ENCODE results near the gene PAK4. TPM values are rescaled to one million over a fixed set of nuclear protein-coding genes. Genes with fewer than 3 reads are reported as not detected.

Gene PAK4
- total RNA-seq, 2 experiments from 2014 or later, result 2.7 to 6.3 TPM

- Histone ChIP-seq H3K27ac (ENCODE audit: low read depth in 1 of 2, low read length in 2 of 2) (no peak overlapping the region), H3K36me3 (ENCODE audit: insufficient read depth, low read length) (no peaks in the 10 kb centered on the region), H3K4me3 (ENCODE audit: low read length) (no peak overlapping the region), H3K9me3 (ENCODE audit: control insufficient read depth in 1 of 2, insufficient read depth in 1 of 2, low read length in 2 of 2) (no peaks in the 10 kb centered on the region), H3K27me3 (ENCODE audit: control insufficient read depth in 1 of 2, insufficient read depth in 2 of 2, low read length in 2 of 2) (no peaks in the 10 kb centered on the region), H3K4me1 (ENCODE audit: insufficient read depth, low read length) (no peaks in the 10 kb centered on the region)
- H3K4me1 Mint-ChIP-seq (ENCODE audit: low read depth), result peaks cover 10% of the 10 kb centered on the region
- POLR2A ChIA-PET, result no interaction called here
- ATAC-seq (ENCODE audit: poor library complexity), result no peak
- intact Hi-C loops (cut with DNase I, micrococcal nuclease), result no loop called here
- no peak overlapping the region for H3K27ac Mint-ChIP-seq
- no peaks in the 10 kb centered on the region for H3K9me3 Mint-ChIP-seq
- no peaks in the 10 kb centered on the region for H3K27me3 Mint-ChIP-seq
- DNase-seq, result no peak
- no peak overlapping the region for H3K4me3 Mint-ChIP-seq
- CTCF ChIA-PET, result no interaction called here
- H3K36me3 Mint-ChIP-seq (ENCODE audit: low read depth), result no peaks in the 10 kb centered on the region
- no peak for TF ChIP-seq CTCF (IDR thresholded peaks at IDR 0.05)
Observed at GRCh38 chr19:39150235-39150634, 24.6 kb downstream of the PAK4 start.

- Histone ChIP-seq H3K27me3 (ENCODE audit: control insufficient read depth in 1 of 2, insufficient read depth in 2 of 2, low read length in 2 of 2) (no peaks in the 10 kb centered on the region), H3K9me3 (ENCODE audit: control insufficient read depth in 1 of 2, insufficient read depth in 1 of 2, low read length in 2 of 2) (no peaks in the 10 kb centered on the region), H3K4me1 (ENCODE audit: insufficient read depth, low read length) (peaks cover 1% of the 10 kb centered on the region), H3K36me3 (ENCODE audit: insufficient read depth, low read length) (no peaks in the 10 kb centered on the region), H3K4me3 (ENCODE audit: low read length) (no peak overlapping the region), H3K27ac (ENCODE audit: low read depth in 1 of 2, low read length in 2 of 2) (no peak overlapping the region)
- Mint-ChIP-seq H3K36me3 (ENCODE audit: low read depth) (no peaks in the 10 kb centered on the region), H3K4me1 (ENCODE audit: low read depth) (peaks cover 15% of the 10 kb centered on the region), H3K9me3 (no peaks in the 10 kb centered on the region), H3K27ac (no peak overlapping the region), H3K27me3 (no peaks in the 10 kb centered on the region), H3K4me3 (no peak overlapping the region)
- no peak for TF ChIP-seq CTCF (IDR thresholded peaks at IDR 0.05)
- ATAC-seq (ENCODE audit: poor library complexity), result no peak
- intact Hi-C loops (cut with DNase I, micrococcal nuclease), result no loop called here
- POLR2A ChIA-PET, result interaction anchor here (0.6 kb wide), 1 partner anchor 29 kb away, joined by 3 read pairs; no protein-coding TSS in a partner anchor
- no peak for DNase-seq
- CTCF ChIA-PET, result no interaction called here
Observed at GRCh38 chr19:39150807-39151600, 25.4 kb downstream of the PAK4 start.

- no peaks in the 10 kb centered on the region for H3K9me3 Mint-ChIP-seq
- intact Hi-C loops (cut with DNase I, micrococcal nuclease), result no loop called here
- no peaks in the 10 kb centered on the region for H3K36me3 ChIP-seq (ENCODE audit: insufficient read depth, low read length)
Observed at GRCh38 chr19:39152066-39152465, 26.5 kb downstream of the PAK4 start.

More at GRCh38 chr19:39152066-39152465, 26.5 kb downstream of the PAK4 start:
- H3K27ac ChIP-seq (ENCODE audit: low read depth in 1 of 2, low read length in 2 of 2), result no peak overlapping the region
- H3K36me3 Mint-ChIP-seq (ENCODE audit: low read depth), result no peaks in the 10 kb centered on the region
- H3K27ac Mint-ChIP-seq, result no peak overlapping the region
- POLR2A ChIA-PET, result interaction anchor here (0.6 kb wide), 1 partner anchor 30 kb away, joined by 3 read pairs; no protein-coding TSS in a partner anchor
- DNase-seq, result no peak
- no peak for ATAC-seq (ENCODE audit: poor library complexity)
- H3K4me3 Mint-ChIP-seq, result no peak overlapping the region
- CTCF ChIA-PET, result no interaction called here
- H3K4me1 ChIP-seq (ENCODE audit: insufficient read depth, low read length), result peaks cover 7% of the 10 kb centered on the region
- H3K27me3 Mint-ChIP-seq, result no peaks in the 10 kb centered on the region
- peaks cover 18% of the 10 kb centered on the region for H3K4me1 Mint-ChIP-seq (ENCODE audit: low read depth)
- H3K9me3 ChIP-seq (ENCODE audit: control insufficient read depth in 1 of 2, insufficient read depth in 1 of 2, low read length in 2 of 2), result no peaks in the 10 kb centered on the region
- H3K27me3 ChIP-seq (ENCODE audit: control insufficient read depth in 1 of 2, insufficient read depth in 2 of 2, low read length in 2 of 2), result no peaks in the 10 kb centered on the region
- no peak for TF ChIP-seq CTCF (IDR thresholded peaks at IDR 0.05)
- no peak overlapping the region for H3K4me3 ChIP-seq (ENCODE audit: low read length)

Data from CD4-positive, alpha-beta T cell (primary cell).